Transverse colon (tissue), 4 donors: ENCODE data around the gene GHRH. TPM values are rescaled to one million over a fixed set of nuclear protein-coding genes. Genes with fewer than 3 reads are reported as not detected.

Experiments used
- DNase-seq: peaks from one replicate; pipeline ENCODE4 v3.0.0-alpha.2; 2019
- H3K27ac ChIP-seq, 4 donors: fragments of 200-600 bp; sonication (generic); 2 replicates each; pipeline ENCODE4 v1.5.1; 2016 to 2018; ENCODE audit warnings: inconsistent platforms in 4 of 4
- H3K27me3 ChIP-seq: fragments of 200-600 bp; sonication (generic); 2 replicates; pipeline ENCODE4 v1.5.1; 2017; ENCODE audit warnings: inconsistent platforms
- H3K36me3 ChIP-seq, 4 donors: fragments of 200-600 bp; sonication (generic); 2 replicates each; pipeline ENCODE4 v1.5.1; 2017 to 2019; ENCODE audit warnings: inconsistent platforms in 4 of 4
- H3K4me1 ChIP-seq, 4 donors: fragments of 200-600 bp; sonication (generic); 2 replicates each; pipeline ENCODE4 v1.5.1; 2017 to 2020; ENCODE audit warnings: inconsistent platforms in 4 of 4
- H3K4me3 ChIP-seq, 4 donors: fragments of 200-600 bp; sonication (generic); 1 replicate in 1 of 4; 2 replicates in 3 of 4; pipeline versions ENCODE4 v1.5.1 to v1.6.1; 2017 to 2019; ENCODE audit warnings: inconsistent platforms in 4 of 4
- H3K9me3 ChIP-seq, 2 donors: fragments of 200-600 bp; sonication (generic); 2 replicates each; pipeline ENCODE4 v1.5.1; 2017 to 2019; ENCODE audit warnings: inconsistent platforms in 2 of 2
- EP300 ChIP-seq: sonication (generic); formaldehyde crosslinking; IDR thresholded peaks from one replicate; pipeline ENCODE4 v1.6.1; 2017; ENCODE audit warnings: antibody characterized with exemption, low read depth
- POLR2A ChIP-seq: fragments of 450-650 bp; IDR thresholded peaks from one replicate; pipeline ENCODE4 v1.6.1; 2016; ENCODE audit warnings: antibody characterized with exemption, mild to moderate bottlenecking, moderate library complexity
- POLR2AphosphoS5 ChIP-seq, 3 donors: sonication (generic); formaldehyde crosslinking; IDR thresholded peaks; one replicate each; pipeline ENCODE4 v1.6.1; 2016; ENCODE audit warnings: antibody characterized with exemption in 3 of 3
- WGBS, 2 donors: methylation state at CpG; one replicate each; pipeline ENCODE4 v1.1.5; 2018; ENCODE audit warnings: low coverage in 1 of 2; 5-methylcytosine and 5-hydroxymethylcytosine counted together
- in situ Hi-C, 4 donors: fragments of 200-750 bp; cut with MboI; loops; one replicate each; pipeline versions ENCODE4 v1.15.0 to v1.15.1; 2017; ENCODE audit warnings: low sequenced_read_pairs in 3 of 4, low pct_ligation_motif_present in 1 of 4, low pct_unique_long_range_greater_than_20kb in 1 of 4
- intact Hi-C: fragments of 100-400 bp; cut with DNase I; formaldehyde crosslinking; loops from one replicate; pipeline ENCODE4 v1.15.1; 2023; ENCODE audit warnings: low total_unique reads
- total RNA-seq, 4 donors: library from RNA; depleted of rRNA; stranded (reverse); fragments of >200 nt; gene quantifications; one replicate each; pipeline ENCODE4 v1.1.0, GENCODE V29; 2016
- TF ChIP-seq, protein P1 (sequence below), 5 experiments: fragments of 200-600 bp in 3 of 5; fragments of 450-650 bp in 2 of 5; sonication (generic) in 3 of 5; IDR thresholded peaks; 1 replicate in 2 of 5; 2 replicates in 3 of 5; pipeline ENCODE4 v1.5.1; 2016 to 2017; ENCODE audit warnings: antibody characterized with exemption in 5 of 5, inconsistent platforms in 3 of 5, mild to moderate bottlenecking in 2 of 5, moderate library complexity in 1 of 5

GHRH gene
- total RNA-seq, 4 donors from 2014 or later: not detected

DNA sequence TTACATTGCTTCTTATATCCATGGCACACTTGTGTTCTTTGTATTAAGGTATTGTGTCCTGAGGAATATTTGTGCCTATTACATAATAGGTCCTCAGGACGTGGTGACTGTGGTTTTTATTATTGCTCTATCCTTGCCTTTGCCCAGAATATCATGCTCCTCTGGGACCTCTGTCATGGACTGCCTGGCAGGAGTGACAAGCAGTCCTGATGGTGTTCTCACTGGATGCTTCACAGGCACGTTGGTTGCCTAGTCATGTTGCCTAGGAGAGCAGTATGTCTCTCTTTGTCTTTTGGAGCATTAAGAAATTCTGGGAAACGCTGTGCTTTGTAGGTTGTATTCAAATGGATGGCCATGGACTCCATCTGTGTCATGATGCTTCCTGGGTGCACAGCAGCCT, 57.6 kb downstream of the GHRH start:
- in situ Hi-C loops: no loop called here
- no peak for DNase-seq
- intact Hi-C loops: loop anchor here (10.0 kb wide), 2 partner anchors 181 to 321 kb away; partner anchors contain the start of genes BLCAP and NNAT
- Histone ChIP-seq H3K27me3 (no peaks in the 10 kb centered on the region), H3K36me3 (peaks cover 0 to 54% (median 27%) of the 10 kb centered on the region in 4 donors), H3K4me3 (no peak overlapping the region), H3K4me1 (peaks cover 0 to 10% (median 4%) of the 10 kb centered on the region in 4 donors), H3K9me3 (no peaks in the 10 kb centered on the region), H3K27ac (no peak overlapping the region)
- no peak for TF ChIP-seq POLR2A
- no peak for TF ChIP-seq POLR2AphosphoS5 (IDR thresholded peaks at IDR 0.05)
- TF ChIP-seq EP300: no peak
- TF ChIP-seq, protein P1, sequence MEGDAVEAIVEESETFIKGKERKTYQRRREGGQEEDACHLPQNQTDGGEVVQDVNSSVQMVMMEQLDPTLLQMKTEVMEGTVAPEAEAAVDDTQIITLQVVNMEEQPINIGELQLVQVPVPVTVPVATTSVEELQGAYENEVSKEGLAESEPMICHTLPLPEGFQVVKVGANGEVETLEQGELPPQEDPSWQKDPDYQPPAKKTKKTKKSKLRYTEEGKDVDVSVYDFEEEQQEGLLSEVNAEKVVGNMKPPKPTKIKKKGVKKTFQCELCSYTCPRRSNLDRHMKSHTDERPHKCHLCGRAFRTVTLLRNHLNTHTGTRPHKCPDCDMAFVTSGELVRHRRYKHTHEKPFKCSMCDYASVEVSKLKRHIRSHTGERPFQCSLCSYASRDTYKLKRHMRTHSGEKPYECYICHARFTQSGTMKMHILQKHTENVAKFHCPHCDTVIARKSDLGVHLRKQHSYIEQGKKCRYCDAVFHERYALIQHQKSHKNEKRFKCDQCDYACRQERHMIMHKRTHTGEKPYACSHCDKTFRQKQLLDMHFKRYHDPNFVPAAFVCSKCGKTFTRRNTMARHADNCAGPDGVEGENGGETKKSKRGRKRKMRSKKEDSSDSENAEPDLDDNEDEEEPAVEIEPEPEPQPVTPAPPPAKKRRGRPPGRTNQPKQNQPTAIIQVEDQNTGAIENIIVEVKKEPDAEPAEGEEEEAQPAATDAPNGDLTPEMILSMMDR (IDR thresholded peaks at IDR 0.05): no peak
- WGBS, 2 donors: 86 to 100% methylated on average over 1 to 3 of the region's 3 CpGs

DNA sequence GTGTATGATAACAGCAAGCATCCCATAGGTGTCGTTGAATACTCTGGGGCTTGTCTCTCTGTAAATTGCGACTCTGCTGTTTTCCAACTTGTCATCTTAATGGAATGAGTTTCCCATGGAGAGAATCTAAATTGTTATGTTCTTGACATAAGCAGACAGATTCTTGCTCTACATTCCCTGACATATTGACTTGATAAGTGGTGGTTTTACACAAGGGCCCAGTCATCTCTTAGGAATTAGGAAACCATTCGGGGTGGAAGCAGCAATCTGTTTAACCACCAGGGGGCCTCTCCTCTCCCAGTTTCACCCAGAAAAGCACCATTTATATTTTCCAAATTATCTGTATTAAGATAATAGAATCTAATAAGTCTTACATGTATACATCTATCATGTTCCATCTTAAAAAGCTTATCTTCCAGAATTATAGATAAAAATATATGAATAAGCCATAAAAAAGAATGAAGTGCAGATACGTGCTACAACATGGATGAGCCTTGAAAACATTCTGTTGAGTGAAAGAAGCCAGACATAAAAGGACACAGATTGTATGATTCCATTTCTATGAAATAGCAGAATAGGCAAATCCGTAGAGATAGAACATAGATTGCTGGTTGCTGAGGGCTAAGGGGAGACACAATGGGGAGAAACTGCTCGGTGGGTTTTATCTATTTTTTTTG, 59.2 kb downstream of the GHRH start:
- Histone ChIP-seq H3K36me3 (peaks cover 0 to 48% (median 23%) of the 10 kb centered on the region in 4 donors), H3K27me3 (no peaks in the 10 kb centered on the region), H3K4me3 (no peak overlapping the region), H3K9me3 (no peaks in the 10 kb centered on the region), H3K27ac (peak overlapping the region; percentile 51 to 66 (median 56)), H3K4me1 (peaks cover 0 to 10% (median 4%) of the 10 kb centered on the region in 4 donors)
- DNase-seq: peak; percentile 26
- TF ChIP-seq POLR2AphosphoS5 (IDR thresholded peaks at IDR 0.05) (peak; percentile 23 to 67 (median 50)), EP300 (no peak), POLR2A (no peak)
- TF ChIP-seq, protein P1 (IDR thresholded peaks at IDR 0.05): peak; percentile 64 to 78 (median 76)
- intact Hi-C loops (loop anchor here (10.0 kb wide), 2 partner anchors 182 to 322 kb away; partner anchors contain the start of genes BLCAP and NNAT), in situ Hi-C loops (no loop called here)
- 70 to 78% methylated on average over 5 to 6 of the region's 6 CpGs for WGBS, 2 donors

DNA sequence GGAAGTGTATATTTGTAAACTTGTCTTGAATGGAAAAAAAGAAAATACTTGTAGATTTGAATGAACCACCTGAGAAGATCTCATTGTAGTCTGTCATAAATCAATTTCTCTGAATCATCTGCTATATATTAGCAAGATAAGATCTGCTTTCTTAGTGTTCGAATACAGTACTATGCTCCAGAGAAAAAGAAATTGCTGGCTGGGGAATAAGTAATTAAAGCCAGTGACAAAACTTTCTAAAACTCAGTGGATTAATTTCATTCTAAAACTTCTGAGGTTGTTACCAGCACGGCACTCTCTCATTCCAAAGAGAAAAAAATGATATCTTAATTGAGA, 59.8 kb downstream of the GHRH start:
- in situ Hi-C loops: no loop called here
- Histone ChIP-seq H3K27me3 (no peaks in the 10 kb centered on the region), H3K4me1 (peaks cover 0 to 10% (median 4%) of the 10 kb centered on the region in 4 donors), H3K36me3 (peaks cover 0 to 42% (median 21%) of the 10 kb centered on the region in 4 donors), H3K4me3 (no peak overlapping the region), H3K9me3 (no peaks in the 10 kb centered on the region), H3K27ac (peak overlapping the region; percentile 51 to 66 (median 56))
- TF ChIP-seq POLR2A (no peak), POLR2AphosphoS5 (IDR thresholded peaks at IDR 0.05) (no peak), EP300 (no peak)
- intact Hi-C loops: loop anchor here (10.0 kb wide), 2 partner anchors 183 to 323 kb away; partner anchors contain the start of genes BLCAP and NNAT
- DNase-seq: no peak
- 73 to 83% methylated on average over 2 of the region's 2 CpGs for WGBS, 2 donors

Other genes starting within 250 kb of the GHRH start
- 10 to 100 TPM in 1 of 4 donors, 1 to 10 TPM in 3; 1.5 to 11.6 (median 4.9) TPM for gene RBL1, start 165.8 kb downstream of the GHRH start, total RNA-seq
- gene RPN2, start 82.5 kb downstream of the GHRH start, total RNA-seq: 100 to 1,000 TPM in 2 of 4 donors, 10 to 100 TPM in 2; 82.3 to 196 (median 105) TPM
- gene MROH8, start 82.3 kb downstream of the GHRH start, total RNA-seq: 10 to 100 TPM in 1 of 4 donors, 1 to 10 TPM in 3; 2.2 to 18.0 (median 3.5) TPM
- 10 to 100 TPM in 3 of 4 donors, 1 to 10 TPM in 1; 8.8 to 31.4 (median 21.3) TPM for gene MANBAL, start 27.8 kb upstream of the GHRH start, total RNA-seq
- 100 to 1,000 TPM in 3 of 4 donors, 10 to 100 TPM in 1; 87.0 to 155 (median 130) TPM for gene SRC, start 84.3 kb upstream of the GHRH start, total RNA-seq